Fibroblast of peridontal ligament (primary cell): Measurements from ENCODE around the gene FUT8.

Source experiments
- DNase-seq: peaks from one replicate; pipeline ENCODE4 v3.0.0-alpha.2; 2010; ENCODE audit errors: extremely low read depth

FUT8 gene

GRCh38 chr14:65555358-65555757 is 142.8 kb downstream of the FUT8 start:
- no peak for DNase-seq

- DNase-seq, result no peak
These were observed 145.8 kb downstream of the FUT8 start for GRCh38 chr14:65558363-65558762.

GRCh38 chr14:65560340-65561027 is 148.0 kb downstream of the FUT8 start:
- no peak for DNase-seq

DNA sequence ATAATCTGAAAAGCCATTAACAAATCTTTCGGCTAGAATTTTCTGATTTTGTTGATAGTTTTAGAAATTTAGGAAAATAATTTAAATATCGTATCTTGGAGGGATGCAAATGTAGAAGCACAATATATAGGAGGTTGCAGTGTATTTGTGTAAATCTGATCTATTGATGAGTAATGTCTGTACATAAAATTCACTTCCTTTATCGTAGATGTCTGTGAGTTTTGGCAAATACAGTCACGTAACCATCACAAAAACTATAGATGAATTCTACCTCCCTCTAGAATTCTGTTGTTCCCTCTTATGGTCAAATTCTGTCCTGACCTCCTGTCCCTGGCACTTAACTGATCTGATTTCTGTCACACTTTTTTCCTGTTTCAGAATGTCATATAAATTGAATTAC is 151.8 kb downstream of the FUT8 start:
- DNase-seq, result no peak

- peak; percentile 13 for DNase-seq
These were observed 153.4 kb downstream of the FUT8 start for GRCh38 chr14:65565948-65566347.

DNA sequence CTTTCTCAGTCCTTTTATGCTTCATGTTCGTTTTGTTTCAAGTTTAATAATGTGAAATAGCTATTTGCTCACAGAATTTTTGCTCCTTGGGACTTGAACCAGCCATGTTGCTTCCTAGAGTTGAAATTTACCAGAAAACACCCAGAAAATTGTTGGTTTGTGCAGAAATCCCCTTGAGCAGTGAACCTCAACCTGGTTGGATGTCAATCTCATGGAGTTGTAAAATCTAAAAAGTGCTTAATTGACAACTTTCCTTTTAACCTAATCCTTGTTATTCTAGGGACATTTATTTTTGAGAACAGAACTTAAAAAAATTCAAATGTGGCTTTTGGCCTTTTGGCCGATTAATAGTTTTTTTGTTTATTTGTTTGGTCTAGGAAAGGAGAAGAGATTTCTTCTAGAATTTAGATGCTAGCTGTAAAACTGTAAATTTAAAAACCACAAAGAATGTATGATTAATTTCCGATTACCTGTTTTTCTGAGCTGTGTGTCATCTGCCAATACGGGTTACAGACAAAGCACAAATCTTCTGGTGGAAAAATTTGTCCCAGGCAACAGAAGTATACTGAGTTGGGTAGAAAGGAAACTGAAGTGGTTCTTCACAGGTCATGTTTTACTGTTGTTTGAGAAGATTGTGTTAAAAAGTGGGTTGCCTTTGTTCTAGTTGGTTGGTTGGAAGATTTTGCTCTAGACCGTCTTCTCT is 154.4 kb downstream of the FUT8 start:
- DNase-seq, result no peak

DNA sequence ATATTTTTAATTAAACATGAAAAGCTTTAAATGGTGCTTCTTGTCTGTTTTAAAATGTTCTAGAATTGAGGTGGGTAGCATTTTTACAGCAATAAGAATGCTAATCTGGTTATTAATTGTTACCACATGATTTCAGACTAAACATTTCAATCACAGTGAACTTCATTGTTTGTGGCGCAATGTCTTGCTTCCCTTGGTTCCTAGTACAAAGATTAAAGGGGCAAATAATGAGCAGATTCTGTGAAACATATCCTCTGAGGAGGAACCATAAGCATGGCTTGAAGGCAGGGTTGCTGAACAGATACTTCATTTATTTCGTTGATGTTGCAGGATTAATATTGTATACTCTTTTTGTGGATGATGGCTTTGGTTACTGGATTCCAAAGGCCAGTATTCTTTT is 162.1 kb downstream of the FUT8 start:
- DNase-seq, result no peak

- DNase-seq, result no peak
These were observed 162.9 kb downstream of the FUT8 start for GRCh38 chr14:65575389-65575788.

GRCh38 chr14:65580973-65581372 is 168.4 kb downstream of the FUT8 start:
- DNase-seq, result no peak

- DNase-seq, result no peak
These were observed 168.8 kb downstream of the FUT8 start for GRCh38 chr14:65581378-65581777.

DNA sequence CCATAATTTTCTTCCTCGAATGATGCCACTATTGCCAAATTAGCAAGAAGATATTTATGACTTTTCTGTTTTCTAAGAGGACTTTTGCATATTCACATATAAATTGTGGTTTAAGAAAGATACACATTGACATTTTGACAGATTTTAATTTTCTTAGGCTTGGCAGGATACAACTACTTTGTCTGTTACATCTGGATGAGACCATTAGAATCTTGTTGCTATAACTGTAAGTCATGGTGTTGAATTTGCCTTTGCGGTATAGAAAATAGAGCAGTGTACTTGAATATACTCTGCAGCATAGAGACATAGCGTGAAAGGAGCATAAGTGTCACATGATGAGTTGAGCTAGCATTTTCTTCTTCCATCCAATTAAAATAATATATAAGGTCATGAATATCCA is 169.3 kb downstream of the FUT8 start:
- DNase-seq, result no peak

- no peak for DNase-seq
These were observed 172.7 kb downstream of the FUT8 start for GRCh38 chr14:65585216-65585615.

DNA sequence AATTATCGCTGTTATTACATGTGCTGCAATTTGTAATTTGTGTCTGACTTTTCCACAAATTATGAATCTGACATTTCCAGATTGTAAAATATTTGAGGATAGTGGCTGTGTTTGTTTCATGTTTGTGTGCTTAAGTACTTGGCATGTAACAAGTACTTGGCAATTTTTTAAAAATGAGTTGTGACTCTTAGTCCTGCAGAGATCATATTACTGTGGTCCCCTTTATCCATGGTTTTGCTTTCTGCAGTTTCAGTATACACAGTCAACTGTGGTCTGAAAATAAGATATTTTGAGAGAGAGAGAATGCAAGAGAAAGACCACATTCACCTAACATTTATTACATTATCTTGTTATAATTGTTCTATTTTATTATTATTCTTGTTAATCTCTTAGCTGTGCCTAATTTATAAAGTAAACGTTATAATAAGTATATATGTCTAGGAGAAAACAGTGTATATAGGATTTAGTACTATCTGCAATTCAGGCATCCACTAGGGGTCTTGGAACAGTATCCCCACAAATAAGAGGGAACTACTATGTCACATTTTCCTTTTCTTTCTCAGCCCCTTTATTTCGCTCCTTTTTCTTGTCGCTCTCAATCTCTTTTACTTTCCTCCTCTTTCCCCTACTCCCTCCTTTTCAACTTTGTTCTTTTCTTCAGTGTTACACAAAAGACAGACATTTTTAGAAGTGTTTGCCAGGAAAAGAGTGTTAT is 176.1 kb downstream of the FUT8 start:
- DNase-seq, result peak; percentile 49

- no peak for DNase-seq
These were observed 181.8 kb downstream of the FUT8 start for GRCh38 chr14:65594153-65594881.

GRCh38 chr14:65594882-65595237 is 182.3 kb downstream of the FUT8 start:
- DNase-seq, result no peak

GRCh38 chr14:65599375-65599774 is 186.8 kb downstream of the FUT8 start:
- DNase-seq, result peak; percentile 5

DNA sequence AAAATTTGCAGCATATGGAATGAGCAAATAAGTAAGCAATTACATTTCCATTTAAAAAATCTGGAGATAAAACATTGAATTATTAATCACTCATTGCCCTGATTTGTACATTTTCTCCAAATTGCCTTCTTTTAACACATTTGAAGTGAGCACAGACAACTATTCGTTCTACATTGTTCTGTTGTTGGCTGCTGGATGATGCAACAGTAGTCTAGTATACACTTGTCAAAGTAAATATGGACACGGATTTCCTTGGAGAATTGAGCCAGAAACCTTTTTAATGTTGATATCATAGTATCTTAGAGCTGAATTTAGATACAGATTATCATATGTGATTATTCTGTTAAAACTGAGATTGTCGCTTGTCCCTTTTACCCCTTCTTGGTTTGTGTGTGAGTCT is 188.2 kb downstream of the FUT8 start:
- DNase-seq, result no peak

- DNase-seq, result no peak
These were observed 192.0 kb downstream of the FUT8 start for GRCh38 chr14:65604535-65604934.

DNA sequence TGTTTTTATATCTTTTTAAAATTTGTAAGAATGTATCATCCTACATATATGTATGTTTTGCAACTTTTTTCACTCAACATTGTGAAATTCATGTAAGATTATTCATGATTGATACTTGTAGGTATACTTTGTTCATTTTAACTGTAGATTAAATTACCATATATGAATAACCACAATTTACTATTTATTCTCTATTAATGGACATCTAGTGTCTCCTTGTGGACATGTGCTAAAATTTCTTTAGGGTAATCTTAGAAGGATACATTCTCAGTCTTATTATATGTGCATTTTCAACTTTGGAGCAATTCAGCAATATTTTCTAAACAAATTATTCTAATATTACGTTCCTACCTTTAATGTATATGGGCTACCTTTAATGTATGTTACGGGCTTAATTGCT is 192.4 kb downstream of the FUT8 start:
- peak; percentile 6 for DNase-seq

DNA sequence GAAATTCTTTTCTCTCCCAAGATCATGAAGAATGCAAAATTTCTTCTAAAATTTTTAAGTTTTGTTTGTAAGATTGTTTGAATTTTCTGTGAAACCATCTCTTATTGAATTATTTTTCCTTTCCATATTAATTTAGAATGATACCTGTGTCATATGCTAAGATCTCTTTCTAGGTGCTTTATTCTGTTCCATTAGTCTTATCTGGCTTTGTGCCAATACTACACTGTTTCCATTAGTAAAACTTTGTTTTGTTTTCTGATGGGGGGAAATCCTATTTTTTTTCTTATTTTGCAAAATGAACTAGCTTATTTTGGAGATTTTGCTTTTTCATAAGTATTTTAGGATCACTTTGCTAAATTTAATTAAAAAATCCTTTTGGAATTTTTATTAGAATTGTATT is 193.9 kb downstream of the FUT8 start:
- DNase-seq, result no peak

- no peak for DNase-seq
These were observed 200.7 kb downstream of the FUT8 start for GRCh38 chr14:65613131-65613650.

- DNase-seq, result no peak
These were observed 206.5 kb downstream of the FUT8 start for GRCh38 chr14:65618996-65619395.
